ENCODE data around the gene C18orf63. TPM values are rescaled to one million over a fixed set of nuclear protein-coding genes. Genes with fewer than 3 reads are reported as not detected.

The C18orf63 gene
- total RNA-seq, 2 donors from 2014 or later: not detected

GRCh38 chr18:74368901-74369705, 53.5 kb downstream of the C18orf63 start:
- H3K9me3 ChIP-seq: no peaks in the 10 kb centered on the region
- H3K4me3 ChIP-seq: no peak overlapping the region
- peak; percentile 77 for DNase-seq
- no peak for TF ChIP-seq CTCF (IDR thresholded peaks at IDR 0.05)
- H3K27ac ChIP-seq: peak overlapping the region; percentile 65
- intact Hi-C loops (cut with DNase I): no loop called here
- H3K4me1 ChIP-seq: no peaks in the 10 kb centered on the region
- no peaks in the 10 kb centered on the region for H3K36me3 ChIP-seq
- peak overlapping the region in 1 of 2 donors; percentile 61 for H3K9ac ChIP-seq (ENCODE audit: low read depth in 2 of 2, low read length in 2 of 2)
- no peaks in the 10 kb centered on the region for H3K27me3 ChIP-seq

- TF ChIP-seq CTCF (IDR thresholded peaks at IDR 0.05): no peak
- no peaks in the 10 kb centered on the region for H3K36me3 ChIP-seq
- no peak overlapping the region for H3K27ac ChIP-seq
- intact Hi-C loops (cut with DNase I): no loop called here
- no peak for DNase-seq
- no peak overlapping the region for H3K4me3 ChIP-seq
- no peaks in the 10 kb centered on the region for H3K4me1 ChIP-seq
- no peaks in the 10 kb centered on the region for H3K9me3 ChIP-seq
- no peak overlapping the region for H3K9ac ChIP-seq (ENCODE audit: low read depth in 2 of 2, low read length in 2 of 2)
- no peaks in the 10 kb centered on the region for H3K27me3 ChIP-seq
Observed at GRCh38 chr18:74370115-74370514, 54.5 kb downstream of the C18orf63 start.

DNA sequence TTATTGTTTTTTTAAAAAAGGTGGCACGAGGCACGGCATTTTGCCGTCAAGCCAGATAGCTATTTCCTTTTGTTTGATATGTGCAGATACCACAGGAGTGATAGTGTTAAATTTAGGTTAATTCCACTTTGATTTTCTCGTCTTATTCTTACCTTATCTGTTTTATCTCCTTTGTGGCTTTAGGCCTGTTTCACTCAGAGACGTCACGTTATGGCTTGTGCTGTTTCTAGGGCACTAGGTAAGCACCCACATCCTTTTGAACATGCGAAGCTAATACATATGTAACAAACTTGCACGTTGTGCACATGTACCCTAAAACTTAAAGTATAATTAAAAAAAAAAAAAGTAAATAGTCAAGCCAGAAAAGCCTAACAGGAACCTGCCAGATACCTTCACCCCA, 57.8 kb downstream of the C18orf63 start:
- DNase-seq: peak; percentile 15
- Histone ChIP-seq H3K4me3 (no peak overlapping the region), H3K36me3 (no peaks in the 10 kb centered on the region), H3K4me1 (no peaks in the 10 kb centered on the region), H3K9ac (ENCODE audit: low read depth in 2 of 2, low read length in 2 of 2) (no peak overlapping the region), H3K9me3 (no peaks in the 10 kb centered on the region), H3K27me3 (no peaks in the 10 kb centered on the region), H3K27ac (no peak overlapping the region)
- intact Hi-C loops (cut with DNase I): no loop called here
- TF ChIP-seq CTCF (IDR thresholded peaks at IDR 0.05): no peak

- Histone ChIP-seq H3K27ac (no peak overlapping the region), H3K9me3 (no peaks in the 10 kb centered on the region), H3K4me1 (no peaks in the 10 kb centered on the region), H3K9ac (ENCODE audit: low read depth in 2 of 2, low read length in 2 of 2) (no peak overlapping the region), H3K27me3 (no peaks in the 10 kb centered on the region), H3K36me3 (no peaks in the 10 kb centered on the region), H3K4me3 (no peak overlapping the region)
- intact Hi-C loops (cut with DNase I): no loop called here
- peak; percentile 12 for DNase-seq
- no peak for TF ChIP-seq CTCF (IDR thresholded peaks at IDR 0.05)
Observed at GRCh38 chr18:74375999-74376398, 60.4 kb downstream of the C18orf63 start.

DNA sequence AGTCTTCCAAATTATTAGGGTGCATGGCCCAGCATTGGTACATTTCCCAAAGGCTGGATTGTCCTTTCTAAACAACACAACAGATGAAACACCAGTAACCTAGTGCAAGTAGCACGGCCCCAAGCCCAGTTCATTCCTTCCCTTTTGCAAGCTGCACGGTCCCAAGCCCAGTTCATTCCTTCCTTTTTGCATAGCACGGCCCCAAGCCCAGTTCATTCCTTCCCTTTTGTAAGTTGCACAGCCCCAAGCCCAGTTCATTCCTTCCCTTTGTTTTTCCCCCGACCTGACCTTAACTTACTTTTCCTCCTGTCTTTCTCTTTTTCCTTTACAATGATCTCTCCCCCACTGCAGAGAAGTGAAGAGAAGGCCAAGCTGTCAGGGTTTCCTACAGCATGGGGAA, 60.9 kb downstream of the C18orf63 start:
- Histone ChIP-seq H3K9me3 (no peaks in the 10 kb centered on the region), H3K9ac (ENCODE audit: low read depth in 2 of 2, low read length in 2 of 2) (no peak overlapping the region), H3K4me3 (no peak overlapping the region), H3K36me3 (no peaks in the 10 kb centered on the region), H3K27ac (no peak overlapping the region), H3K4me1 (no peaks in the 10 kb centered on the region), H3K27me3 (no peaks in the 10 kb centered on the region)
- peak; percentile 10 for DNase-seq
- intact Hi-C loops (cut with DNase I): no loop called here
- no peak for TF ChIP-seq CTCF (IDR thresholded peaks at IDR 0.05)

Measured in colonic mucosa (tissue), 4 donors.